Activated naive CD4-positive, alpha-beta T cell treated with anti-CD3 and anti-CD28 coated beads, Interleukin-2, amount 50 U/mL, for 72 hours (primary cell): ENCODE measurements around the gene FAM3D. TPM values are rescaled to one million over a fixed set of nuclear protein-coding genes. Genes with fewer than 3 reads are reported as not detected.
A peak's percentile ranks its signal among the peaks of the same experiment; 100 is the strongest.
"Not testable (repeated sequence)": the region's sequence is repeated elsewhere in the genome, so short reads cannot be mapped to it uniquely, and the experiment has no call there.

Experiments used
- ATAC-seq, 2 donors: fragments of 150-1000 bp; cut with Tn5 transposase; 2 replicates each; pipeline ENCODE4 v1.10.0; 2021; ENCODE audit warnings: mild to moderate bottlenecking in 2 of 2, moderate library complexity in 2 of 2
- DNase-seq, 2 donors: peaks; one replicate each; pipeline ENCODE4 v3.0.0; 2021 to 2022; ENCODE audit warnings: low spot score in 2 of 2
- H3K27ac Mint-ChIP-seq, 2 donors: one replicate each; pipeline ENCODE4 v1.8.0; 2022; ENCODE audit warnings: mild to moderate bottlenecking in 2 of 2, mixed read lengths in 2 of 2
- H3K36me3 Mint-ChIP-seq, 2 donors: one replicate each; pipeline ENCODE4 v1.8.0; 2022; ENCODE audit warnings: mixed read lengths in 2 of 2
- H3K9me3 Mint-ChIP-seq, 2 donors: one replicate each; pipeline ENCODE4 v1.8.0; 2022; ENCODE audit warnings: mixed read lengths in 2 of 2
- total RNA-seq, 2 donors: library from RNA; stranded (reverse); gene quantifications; one replicate each; pipeline ENCODE4 v1.2.3, GENCODE V29; 2022

Gene FAM3D
- total RNA-seq: not detected

- Mint-ChIP-seq H3K27ac (no peak within 1 kb of the TSS), H3K9me3 (no peaks in the 10 kb centered on the region), H3K36me3 (no peaks in the 10 kb centered on the region)
- DNase-seq (peak in 1 of 2 donors; percentile 47), ATAC-seq (no peak)
Observed at GRCh38 chr3:58666683-58667082, at the start of gene FAM3D. TSS of gene FAM3D (minus strand) at chr3:58666774. CDS start at chr3:58655563, 11,211 bp downstream.

- Mint-ChIP-seq H3K27ac (no peak overlapping the region), H3K9me3 (no peaks in the 10 kb centered on the region), H3K36me3 (no peaks in the 10 kb centered on the region)
- DNase-seq (no peak), ATAC-seq (no peak)
Observed at GRCh38 chr3:58713715-58714401, 47.3 kb upstream of the FAM3D start.

GRCh38 chr3:58711871-58712270 is 45.3 kb upstream of the FAM3D start:
- H3K9me3 Mint-ChIP-seq: no peaks in the 10 kb centered on the region
- no peak for DNase-seq
- no peak for ATAC-seq
- no peaks in the 10 kb centered on the region for H3K36me3 Mint-ChIP-seq
- H3K27ac Mint-ChIP-seq: peak overlapping the region in 1 of 2 donors; percentile 17

- H3K27ac Mint-ChIP-seq, ATAC-seq, DNase-seq, H3K9me3 Mint-ChIP-seq, H3K36me3 Mint-ChIP-seq: not testable (repeated sequence)
Observed at GRCh38 chr3:58708983-58709382, 42.4 kb upstream of the FAM3D start.

- Mint-ChIP-seq H3K9me3 (no peaks in the 10 kb centered on the region), H3K27ac (no peak overlapping the region), H3K36me3 (no peaks in the 10 kb centered on the region)
- DNase-seq: no peak
- no peak for ATAC-seq
Observed at GRCh38 chr3:58708116-58708791, 41.7 kb upstream of the FAM3D start.

GRCh38 chr3:58707390-58707930 is 40.9 kb upstream of the FAM3D start:
- H3K27ac Mint-ChIP-seq: no peak overlapping the region
- DNase-seq: no peak
- H3K9me3 Mint-ChIP-seq: no peaks in the 10 kb centered on the region
- no peaks in the 10 kb centered on the region for H3K36me3 Mint-ChIP-seq
- ATAC-seq: no peak

- DNase-seq (no peak), ATAC-seq (no peak)
- Mint-ChIP-seq H3K9me3 (no peaks in the 10 kb centered on the region), H3K36me3 (no peaks in the 10 kb centered on the region), H3K27ac (no peak overlapping the region)
Observed at GRCh38 chr3:58706395-58707167, 40.0 kb upstream of the FAM3D start.

- ATAC-seq (no peak), DNase-seq (no peak)
- no peaks in the 10 kb centered on the region for H3K36me3 Mint-ChIP-seq
- peaks cover 0 to 3% of the 10 kb centered on the region in 2 donors for H3K9me3 Mint-ChIP-seq
- H3K27ac Mint-ChIP-seq: no peak overlapping the region
Observed at GRCh38 chr3:58704745-58705144, 38.2 kb upstream of the FAM3D start.

GRCh38 chr3:58704304-58704703 is 37.7 kb upstream of the FAM3D start:
- not testable (repeated sequence) for ATAC-seq, H3K36me3 Mint-ChIP-seq, H3K9me3 Mint-ChIP-seq, H3K27ac Mint-ChIP-seq, DNase-seq

- DNase-seq (no peak), ATAC-seq (no peak)
- H3K9me3 Mint-ChIP-seq: peaks cover 3 to 13% of the 10 kb centered on the region in 2 donors
- no peaks in the 10 kb centered on the region for H3K36me3 Mint-ChIP-seq
- no peak overlapping the region for H3K27ac Mint-ChIP-seq
Observed at GRCh38 chr3:58698246-58698645, 31.7 kb upstream of the FAM3D start.

GRCh38 chr3:58697561-58697960 is 31.0 kb upstream of the FAM3D start:
- ATAC-seq: peak in 1 of 2 donors; percentile 93
- DNase-seq: no peak
- Mint-ChIP-seq H3K9me3 (peaks cover 3 to 14% of the 10 kb centered on the region in 2 donors), H3K36me3 (no peaks in the 10 kb centered on the region), H3K27ac (peak overlapping the region in 1 of 2 donors; percentile 62)

GRCh38 chr3:58696813-58697212 is 30.2 kb upstream of the FAM3D start:
- not testable (repeated sequence) for ATAC-seq, H3K36me3 Mint-ChIP-seq, DNase-seq, H3K27ac Mint-ChIP-seq
- peaks cover 3 to 14% of the 10 kb centered on the region in 2 donors for H3K9me3 Mint-ChIP-seq

GRCh38 chr3:58696093-58696492 is 29.5 kb upstream of the FAM3D start:
- DNase-seq: no peak
- peaks cover 0 to 9% of the 10 kb centered on the region in 2 donors for H3K36me3 Mint-ChIP-seq
- peaks cover 8 to 14% of the 10 kb centered on the region in 2 donors for H3K9me3 Mint-ChIP-seq
- H3K27ac Mint-ChIP-seq: no peak overlapping the region
- ATAC-seq: no peak

- not testable (repeated sequence) for H3K27ac Mint-ChIP-seq, H3K36me3 Mint-ChIP-seq, ATAC-seq, DNase-seq
- peaks cover 8 to 14% of the 10 kb centered on the region in 2 donors for H3K9me3 Mint-ChIP-seq
Observed at GRCh38 chr3:58695284-58695683, 28.7 kb upstream of the FAM3D start.

GRCh38 chr3:58693940-58694850 is 27.6 kb upstream of the FAM3D start:
- ATAC-seq: peak in 1 of 2 donors; percentile 36
- Mint-ChIP-seq H3K9me3 (peaks cover 6 to 15% of the 10 kb centered on the region in 2 donors), H3K27ac (no peak overlapping the region), H3K36me3 (peaks cover 0 to 9% of the 10 kb centered on the region in 2 donors)
- no peak for DNase-seq

- no peak for DNase-seq
- Mint-ChIP-seq H3K36me3 (peaks cover 0 to 9% of the 10 kb centered on the region in 2 donors), H3K27ac (no peak overlapping the region), H3K9me3 (peaks cover 6 to 15% of the 10 kb centered on the region in 2 donors)
- ATAC-seq: no peak
Observed at GRCh38 chr3:58692484-58692883, 25.9 kb upstream of the FAM3D start.
